ENCODE data around the gene OR13C3. TPM values are rescaled to one million over a fixed set of nuclear protein-coding genes. Genes with fewer than 3 reads are reported as not detected.

OR13C3 gene
- not detected for total RNA-seq
- polyA plus RNA-seq = not detected
- long read RNA-seq, donor 1 = 0 reads
- long read RNA-seq, donor 2 = 0 reads

GRCh38 chr9:104536756-104537155, at the start of gene OR13C3:
Gene OR13C3 (minus strand): TSS chr9:104536856. CDS start chr9:104536723, 133 bp downstream.
- Histone ChIP-seq H3K27me3 (ENCODE audit: control insufficient read depth in 1 of 2, insufficient read depth in 2 of 2, low read length in 1 of 2) (no peaks in the 10 kb centered on the region), H3K4me3 (ENCODE audit: low read length in 2 of 2) (no peak within 1 kb of the TSS), H3K9me3 (ENCODE audit: control insufficient read depth, low read length) (no peaks in the 10 kb centered on the region), H3K36me3 (ENCODE audit: control insufficient read depth in 1 of 2, insufficient read depth in 2 of 2, low read length in 1 of 2) (no peaks in the 10 kb centered on the region), H3K4me1 (ENCODE audit: control insufficient read depth in 1 of 2, insufficient read depth in 2 of 2, low read length in 2 of 2) (no peaks in the 10 kb centered on the region), H3K27ac (ENCODE audit: low read depth in 1 of 2, low read length in 2 of 2) (no peak within 1 kb of the TSS)
- intact Hi-C loops (cut with DNase I) = no loop called here
- DNase-seq (no peak), ATAC-seq (ENCODE audit: low FRiP score) (no peak)
- 89 to 92% methylated on average over 5 of the region's 5 CpGs for WGBS, 2 donors

- intact Hi-C loops (cut with DNase I) = no loop called here
- no peaks in the 10 kb centered on the region for H3K9me3 ChIP-seq (ENCODE audit: control insufficient read depth, low read length)
- no peaks in the 10 kb centered on the region for H3K27me3 ChIP-seq (ENCODE audit: control insufficient read depth in 1 of 2, insufficient read depth in 2 of 2, low read length in 1 of 2)
- no peak overlapping the region for H3K4me3 ChIP-seq (ENCODE audit: low read length in 2 of 2)
- no peak overlapping the region for H3K27ac ChIP-seq (ENCODE audit: low read depth in 1 of 2, low read length in 2 of 2)
- ATAC-seq (ENCODE audit: low FRiP score) (no peak), DNase-seq (no peak)
- WGBS, 2 donors = 84 to 90% methylated on average over 1 of the region's 1 CpG
- H3K4me1 ChIP-seq (ENCODE audit: control insufficient read depth in 1 of 2, insufficient read depth in 2 of 2, low read length in 2 of 2) = no peaks in the 10 kb centered on the region
- H3K36me3 ChIP-seq (ENCODE audit: control insufficient read depth in 1 of 2, insufficient read depth in 2 of 2, low read length in 1 of 2) = no peaks in the 10 kb centered on the region
Observed at GRCh38 chr9:104580562-104580961, 43.9 kb upstream of the OR13C3 start.

GRCh38 chr9:104577263-104577662, 40.6 kb upstream of the OR13C3 start:
- Histone ChIP-seq H3K9me3 (ENCODE audit: control insufficient read depth, low read length) (no peaks in the 10 kb centered on the region), H3K4me1 (ENCODE audit: control insufficient read depth in 1 of 2, insufficient read depth in 2 of 2, low read length in 2 of 2) (no peaks in the 10 kb centered on the region), H3K36me3 (ENCODE audit: control insufficient read depth in 1 of 2, insufficient read depth in 2 of 2, low read length in 1 of 2) (no peaks in the 10 kb centered on the region), H3K27me3 (ENCODE audit: control insufficient read depth in 1 of 2, insufficient read depth in 2 of 2, low read length in 1 of 2) (no peaks in the 10 kb centered on the region), H3K4me3 (ENCODE audit: low read length in 2 of 2) (no peak overlapping the region), H3K27ac (ENCODE audit: low read depth in 1 of 2, low read length in 2 of 2) (no peak overlapping the region)
- intact Hi-C loops (cut with DNase I) = no loop called here
- ATAC-seq (ENCODE audit: low FRiP score) (no peak), DNase-seq (no peak)
- WGBS, 2 donors = 85 to 86% methylated on average over 5 of the region's 5 CpGs

GRCh38 chr9:104575456-104575855, 38.8 kb upstream of the OR13C3 start:
- H3K4me1 ChIP-seq (ENCODE audit: control insufficient read depth in 1 of 2, insufficient read depth in 2 of 2, low read length in 2 of 2) = no peaks in the 10 kb centered on the region
- no peaks in the 10 kb centered on the region for H3K27me3 ChIP-seq (ENCODE audit: control insufficient read depth in 1 of 2, insufficient read depth in 2 of 2, low read length in 1 of 2)
- intact Hi-C loops (cut with DNase I) = no loop called here
- 62 to 66% methylated on average over 2 of the region's 2 CpGs for WGBS, 2 donors
- DNase-seq (no peak), ATAC-seq (ENCODE audit: low FRiP score) (no peak)
- H3K36me3 ChIP-seq (ENCODE audit: control insufficient read depth in 1 of 2, insufficient read depth in 2 of 2, low read length in 1 of 2) = no peaks in the 10 kb centered on the region
- H3K4me3 ChIP-seq (ENCODE audit: low read length in 2 of 2) = no peak overlapping the region
- no peak overlapping the region for H3K27ac ChIP-seq (ENCODE audit: low read depth in 1 of 2, low read length in 2 of 2)
- no peaks in the 10 kb centered on the region for H3K9me3 ChIP-seq (ENCODE audit: control insufficient read depth, low read length)

GRCh38 chr9:104572612-104573011, 36.0 kb upstream of the OR13C3 start:
- Histone ChIP-seq H3K4me3 (ENCODE audit: low read length in 2 of 2) (no peak overlapping the region), H3K4me1 (ENCODE audit: control insufficient read depth in 1 of 2, insufficient read depth in 2 of 2, low read length in 2 of 2) (no peaks in the 10 kb centered on the region), H3K27me3 (ENCODE audit: control insufficient read depth in 1 of 2, insufficient read depth in 2 of 2, low read length in 1 of 2) (no peaks in the 10 kb centered on the region), H3K27ac (ENCODE audit: low read depth in 1 of 2, low read length in 2 of 2) (no peak overlapping the region), H3K9me3 (ENCODE audit: control insufficient read depth, low read length) (no peaks in the 10 kb centered on the region), H3K36me3 (ENCODE audit: control insufficient read depth in 1 of 2, insufficient read depth in 2 of 2, low read length in 1 of 2) (no peaks in the 10 kb centered on the region)
- WGBS, 2 donors = 46 to 64% methylated on average over 1 of the region's 1 CpG
- no peak for ATAC-seq (ENCODE audit: low FRiP score)
- no peak for DNase-seq
- intact Hi-C loops (cut with DNase I) = no loop called here

- 86 to 90% methylated on average over 4 of the region's 4 CpGs for whole genome bisulfite sequencing, 2 donors
- no peaks in the 10 kb centered on the region for H3K9me3 ChIP-seq (ENCODE audit: control insufficient read depth, low read length)
- H3K4me1 ChIP-seq (ENCODE audit: control insufficient read depth in 1 of 2, insufficient read depth in 2 of 2, low read length in 2 of 2) = no peaks in the 10 kb centered on the region
- no peak within 1 kb of the TSS for H3K27ac ChIP-seq (ENCODE audit: low read depth in 1 of 2, low read length in 2 of 2)
- H3K27me3 ChIP-seq (ENCODE audit: control insufficient read depth in 1 of 2, insufficient read depth in 2 of 2, low read length in 1 of 2) = no peaks in the 10 kb centered on the region
- no peak for ATAC-seq (ENCODE audit: low FRiP score)
- H3K36me3 ChIP-seq (ENCODE audit: control insufficient read depth in 1 of 2, insufficient read depth in 2 of 2, low read length in 1 of 2) = no peaks in the 10 kb centered on the region
- no peak for DNase-seq
- intact Hi-C loops (cut with DNase I) = no loop called here
- H3K4me3 ChIP-seq (ENCODE audit: low read length in 2 of 2) = no peak within 1 kb of the TSS
Observed at GRCh38 chr9:104568868-104569267, 32.2 kb upstream of the OR13C3 start, which contains the start of gene OR13C8. Gene OR13C8 (plus strand): TSS chr9:104569168. CDS start chr9:104569168, 0 bp downstream.

- Histone ChIP-seq H3K27ac (ENCODE audit: low read depth in 1 of 2, low read length in 2 of 2) (no peak overlapping the region), H3K9me3 (ENCODE audit: control insufficient read depth, low read length) (no peaks in the 10 kb centered on the region), H3K27me3 (ENCODE audit: control insufficient read depth in 1 of 2, insufficient read depth in 2 of 2, low read length in 1 of 2) (no peaks in the 10 kb centered on the region), H3K36me3 (ENCODE audit: control insufficient read depth in 1 of 2, insufficient read depth in 2 of 2, low read length in 1 of 2) (no peaks in the 10 kb centered on the region), H3K4me3 (ENCODE audit: low read length in 2 of 2) (no peak overlapping the region), H3K4me1 (ENCODE audit: control insufficient read depth in 1 of 2, insufficient read depth in 2 of 2, low read length in 2 of 2) (no peaks in the 10 kb centered on the region)
- intact Hi-C loops (cut with DNase I) = no loop called here
- ATAC-seq (ENCODE audit: low FRiP score) (no peak), DNase-seq (no peak)
- WGBS, 2 donors = 34 to 56% methylated on average over 1 of the region's 1 CpG
Observed at GRCh38 chr9:104564358-104564757, 27.7 kb upstream of the OR13C3 start.

- Histone ChIP-seq H3K4me1 (ENCODE audit: control insufficient read depth in 1 of 2, insufficient read depth in 2 of 2, low read length in 2 of 2) (no peaks in the 10 kb centered on the region), H3K9me3 (ENCODE audit: control insufficient read depth, low read length) (no peaks in the 10 kb centered on the region), H3K27ac (ENCODE audit: low read depth in 1 of 2, low read length in 2 of 2) (no peak overlapping the region), H3K27me3 (ENCODE audit: control insufficient read depth in 1 of 2, insufficient read depth in 2 of 2, low read length in 1 of 2) (no peaks in the 10 kb centered on the region), H3K4me3 (ENCODE audit: low read length in 2 of 2) (no peak overlapping the region), H3K36me3 (ENCODE audit: control insufficient read depth in 1 of 2, insufficient read depth in 2 of 2, low read length in 1 of 2) (no peaks in the 10 kb centered on the region)
- no peak for DNase-seq
- 85% methylated on average over 8 of the region's 8 CpGs for WGBS, 2 donors
- no peak for ATAC-seq (ENCODE audit: low FRiP score)
- intact Hi-C loops (cut with DNase I) = no loop called here
Observed at GRCh38 chr9:104556830-104557634, 20.4 kb upstream of the OR13C3 start.

- no peak for ATAC-seq (ENCODE audit: low FRiP score)
- no peak for DNase-seq
- Histone ChIP-seq H3K27me3 (ENCODE audit: control insufficient read depth in 1 of 2, insufficient read depth in 2 of 2, low read length in 1 of 2) (no peaks in the 10 kb centered on the region), H3K4me3 (ENCODE audit: low read length in 2 of 2) (no peak overlapping the region), H3K9me3 (ENCODE audit: control insufficient read depth, low read length) (no peaks in the 10 kb centered on the region), H3K36me3 (ENCODE audit: control insufficient read depth in 1 of 2, insufficient read depth in 2 of 2, low read length in 1 of 2) (no peaks in the 10 kb centered on the region), H3K27ac (ENCODE audit: low read depth in 1 of 2, low read length in 2 of 2) (no peak overlapping the region), H3K4me1 (ENCODE audit: control insufficient read depth in 1 of 2, insufficient read depth in 2 of 2, low read length in 2 of 2) (no peaks in the 10 kb centered on the region)
- intact Hi-C loops (cut with DNase I) = no loop called here
- WGBS, 2 donors = 68 to 82% methylated on average over 1 of the region's 1 CpG
Observed at GRCh38 chr9:104555521-104555920, 18.9 kb upstream of the OR13C3 start.
